Stimulated activated CD4-positive, alpha-beta T cell treated with anti-CD3 and anti-CD28 coated beads, TNF-alpha, amount 100 ng/mL, for 24 hours (primary cell): Measurements from ENCODE around the gene SLC16A5.
"Not testable (repeated sequence)": the region's sequence is repeated elsewhere in the genome, so short reads cannot be mapped to it uniquely, and the experiment has no call there.

Experiments
- DNase-seq, 3 experiments: peaks; one replicate each; pipeline ENCODE4 v3.0.0-alpha.2; 2020; ENCODE audit warnings: low read depth in 3 of 3

The SLC16A5 gene

GRCh38 chr17:75110234-75110937, 22.6 kb downstream of the SLC16A5 start:
- peak in 1 of 3 experiments; percentile 18 for DNase-seq

GRCh38 chr17:75111777-75112335, 24.1 kb downstream of the SLC16A5 start:
- no peak for DNase-seq

- DNase-seq, result peak; percentile 82 to 88 (median 87)
Measured at GRCh38 chr17:75113798-75114551, 26.2 kb downstream of the SLC16A5 start.

- peak in 1 of 3 experiments; percentile 18 for DNase-seq
Measured at GRCh38 chr17:75114552-75115314, 27.0 kb downstream of the SLC16A5 start.

- DNase-seq, result no peak
Measured at GRCh38 chr17:75115555-75115954, 27.8 kb downstream of the SLC16A5 start.

GRCh38 chr17:75116737-75117136, 29.0 kb downstream of the SLC16A5 start:
- no peak for DNase-seq

- DNase-seq, result no peak
Measured at GRCh38 chr17:75118307-75118706, 30.6 kb downstream of the SLC16A5 start.

GRCh38 chr17:75124041-75124818, 36.5 kb downstream of the SLC16A5 start:
- peak; percentile 29 to 66 (median 48) for DNase-seq

GRCh38 chr17:75124819-75125162, 37.0 kb downstream of the SLC16A5 start:
- DNase-seq, result no peak

- no peak for DNase-seq
Measured at GRCh38 chr17:75125984-75126383, 38.2 kb downstream of the SLC16A5 start.

GRCh38 chr17:75126954-75127353, 39.2 kb downstream of the SLC16A5 start:
- no peak for DNase-seq

GRCh38 chr17:75127936-75128335, 40.2 kb downstream of the SLC16A5 start:
- DNase-seq, result not testable (repeated sequence)

- no peak for DNase-seq
Measured at GRCh38 chr17:75128694-75129505, 41.1 kb downstream of the SLC16A5 start.

GRCh38 chr17:75129576-75129975, 41.8 kb downstream of the SLC16A5 start:
- DNase-seq, result no peak

- DNase-seq, result no peak
Measured at GRCh38 chr17:75130059-75130631, 42.4 kb downstream of the SLC16A5 start.

- peak in 1 of 3 experiments; percentile 56 for DNase-seq
Measured at GRCh38 chr17:75130632-75131277, 43.0 kb downstream of the SLC16A5 start.

- DNase-seq, result peak; percentile 43 to 78 (median 60)
Measured at GRCh38 chr17:75131278-75132017, 43.7 kb downstream of the SLC16A5 start, which contains the start of gene NT5C. NT5C (minus strand) TSS chr17:75131742; CDS start chr17:75131707, 35 bp downstream.
